ENCODE data around the gene SLC18B1. TPM values are rescaled to one million over a fixed set of nuclear protein-coding genes. Genes with fewer than 3 reads are reported as not detected.

The SLC18B1 gene
- total and polyA plus RNA-seq, 10 of the 15 experiments (the other 5 are each of a cell fraction or from before 2014, with no cell fraction given): 3.5 to 11.8 (median 7.1) TPM

GRCh38 chr6:132748446-132748845 lies 50.0 kb downstream of the SLC18B1 start:
- no peak for ATAC-seq
- peaks cover 0 to 2% of the 10 kb centered on the region in 2 experiments; a peak in 1 of 4 replicates for H3K36me3 ChIP-seq (ENCODE audit: control insufficient read depth in 2 of 2, insufficient read depth in 2 of 2, low read length in 1 of 2)
- no peak overlapping the region for H2AFZ ChIP-seq (ENCODE audit: control insufficient read depth, low read depth, low read length)
- FAIRE-seq: no peak
- intact Hi-C loops (cut with micrococcal nuclease; ENCODE audit: unreplicated experiment): no loop called here
- H3K27me3 ChIP-seq (replicated peaks in 1 of 2; ENCODE audit: control insufficient read depth in 2 of 2, insufficient read depth in 2 of 2, low read length in 1 of 2): no peaks in the 10 kb centered on the region
- in situ Hi-C loops (cut with MboI): no loop called here
- H3K79me2 ChIP-seq (ENCODE audit: control insufficient read depth, insufficient read depth, low read length): no peaks in the 10 kb centered on the region
- H3K9me3 ChIP-seq (replicated peaks; ENCODE audit: control insufficient read depth, insufficient read depth, low read length): no peaks in the 10 kb centered on the region
- ChIA-PET CTCF (interaction anchor here (1.0 to 1.1 kb wide), 3 partner anchors 17 to 50 kb away, joined by 3 to 4 read pairs (median 3); partner anchors contain the start of gene SLC18B1), POLR2A (interaction anchor here (0.6 to 2.9 kb wide), 2 partner anchors 15 to 1632 kb away, joined by 3 to 10 read pairs; no protein-coding TSS in a partner anchor), SMC1A (ENCODE audit: uncharacterized antibody, unreplicated experiment) (interaction anchor here (1.1 to 8.1 kb wide), 4 partner anchors 11 to 253 kb away, joined by 3 to 80 read pairs (median 9); no protein-coding TSS in a partner anchor), RAD21 (ENCODE audit: unreplicated experiment) (interaction anchor here (1.1 kb wide), 1 partner anchor 15 kb away, joined by 3 read pairs; no protein-coding TSS in a partner anchor)
- no peak overlapping the region for H3K9ac ChIP-seq (ENCODE audit: control insufficient read depth, insufficient read depth, low read length)
- WGBS (ENCODE audit: insufficient coverage, insufficient replicate concordance, low lambda C conversion rate, missing lambda C conversion rate): 100% methylated on average over 1 of the region's 1 CpG
- DNase-seq (ENCODE audit: low read depth, low spot score): no peak
- H4K20me1 ChIP-seq (ENCODE audit: control insufficient read depth, insufficient read depth): no peaks in the 10 kb centered on the region
- no peak for TF ChIP-seq CREB1 (IDR thresholded peaks at IDR 0.05; ENCODE audit: low read depth)
- H3K4me1 ChIP-seq (ENCODE audit: control insufficient read depth, insufficient read depth, low read length): peaks cover 20% of the 10 kb centered on the region
- H3K4me2 ChIP-seq (ENCODE audit: control insufficient read depth, insufficient read depth): no peak overlapping the region
- BruUV-seq (replicated peaks): no TSS peak
- H3K27ac ChIP-seq (ENCODE audit: control insufficient read depth, insufficient read depth): no peak overlapping the region
- no peak overlapping the region for H3K4me3 ChIP-seq

- ChIA-PET POLR2A (no interaction called here), SMC1A (ENCODE audit: uncharacterized antibody, unreplicated experiment) (interaction anchor here (0.7 kb wide), 1 partner anchor 91 kb away, joined by 3 read pairs; no protein-coding TSS in a partner anchor), RAD21 (ENCODE audit: unreplicated experiment) (no interaction called here), CTCF (interaction anchor here (0.5 to 1.4 kb wide), 2 partner anchors 17 to 60 kb away, joined by 3 read pairs; no protein-coding TSS in a partner anchor)
- no TSS peak for BruUV-seq (replicated peaks)
- Histone ChIP-seq H3K9ac (ENCODE audit: control insufficient read depth, insufficient read depth, low read length) (no peak overlapping the region), H4K20me1 (ENCODE audit: control insufficient read depth, insufficient read depth) (no peaks in the 10 kb centered on the region), H2AFZ (ENCODE audit: control insufficient read depth, low read depth, low read length) (no peak overlapping the region), H3K36me3 (ENCODE audit: control insufficient read depth in 2 of 2, insufficient read depth in 2 of 2, low read length in 1 of 2) (no peaks in the 10 kb centered on the region), H3K4me1 (ENCODE audit: control insufficient read depth, insufficient read depth, low read length) (peaks cover 9% of the 10 kb centered on the region), H3K4me3 (no peak overlapping the region), H3K27ac (ENCODE audit: control insufficient read depth, insufficient read depth) (no peak overlapping the region), H3K9me3 (replicated peaks; ENCODE audit: control insufficient read depth, insufficient read depth, low read length) (no peaks in the 10 kb centered on the region), H3K4me2 (ENCODE audit: control insufficient read depth, insufficient read depth) (no peak overlapping the region), H3K27me3 (replicated peaks in 1 of 2; ENCODE audit: control insufficient read depth in 2 of 2, insufficient read depth in 2 of 2, low read length in 1 of 2) (no peaks in the 10 kb centered on the region), H3K79me2 (ENCODE audit: control insufficient read depth, insufficient read depth, low read length) (no peaks in the 10 kb centered on the region)
- no peak for ATAC-seq
- FAIRE-seq: no peak
- no peak for DNase-seq (ENCODE audit: low read depth, low spot score)
- intact Hi-C loops (cut with micrococcal nuclease; ENCODE audit: unreplicated experiment): no loop called here
- in situ Hi-C loops (cut with MboI): no loop called here
- 30% methylated on average over 1 of the region's 1 CpG for WGBS (ENCODE audit: insufficient coverage, insufficient replicate concordance, low lambda C conversion rate, missing lambda C conversion rate)
- TF ChIP-seq BMI1 (IDR thresholded peaks at IDR 0.05; ENCODE audit: borderline replicate concordance) (no peak), ZNF24 (IDR thresholded peaks at IDR 0.05) (no peak), NFIC (IDR thresholded peaks at IDR 0.05; ENCODE audit: low read depth, low read length) (no peak), SP1 (IDR thresholded peaks at IDR 0.05; ENCODE audit: low read depth, low read length) (no peak), STAT1 (conservative IDR thresholded peaks at IDR 0.05) (no peak), CREM (IDR thresholded peaks at IDR 0.05; ENCODE audit: low read depth) (no peak), POLR2AphosphoS2 (IDR thresholded peaks at IDR 0.05; ENCODE audit: low read depth, low read length) (no peak), CEBPZ (IDR thresholded peaks at IDR 0.05; ENCODE audit: low read depth, low read length) (no peak), RBBP5 (conservative IDR thresholded peaks at IDR 0.05) (no peak), POLR2AphosphoS5 (IDR thresholded peaks at IDR 0.05; ENCODE audit: low read length) (no peak), CTCF (IDR thresholded peaks at IDR 0.05 in 2 of 3, conservative IDR thresholded peaks at IDR 0.05 in 1 of 3; ENCODE audit: control insufficient read depth in 2 of 3, extremely low read depth in 1 of 3, insufficient read depth in 1 of 3, low read depth in 3 of 3, low read length in 3 of 3) (no peak), ESRRA (IDR thresholded peaks at IDR 0.05; ENCODE audit: low read length) (no peak), BRCA1 (IDR thresholded peaks at IDR 0.05; ENCODE audit: low read depth, low read length) (no peak)
Measured at GRCh38 chr6:132746048-132746447, 52.4 kb downstream of the SLC18B1 start.

All from GM12878 (cell line).